Fibroblast of peridontal ligament (primary cell): ENCODE measurements around the gene PDE10A.
"Not testable (repeated sequence)": the region's sequence is repeated elsewhere in the genome, so short reads cannot be mapped to it uniquely, and the experiment has no call there.

ENCODE experiments used
- DNase-seq: peaks from one replicate; pipeline ENCODE4 v3.0.0-alpha.2; 2010; ENCODE audit errors: extremely low read depth

The PDE10A gene

GRCh38 chr6:165586706-165587105 lies 76.3 kb downstream of the PDE10A start:
- DNase-seq: no peak

- no peak for DNase-seq
Measured at GRCh38 chr6:165585060-165585459, 78.0 kb downstream of the PDE10A start.

DNA sequence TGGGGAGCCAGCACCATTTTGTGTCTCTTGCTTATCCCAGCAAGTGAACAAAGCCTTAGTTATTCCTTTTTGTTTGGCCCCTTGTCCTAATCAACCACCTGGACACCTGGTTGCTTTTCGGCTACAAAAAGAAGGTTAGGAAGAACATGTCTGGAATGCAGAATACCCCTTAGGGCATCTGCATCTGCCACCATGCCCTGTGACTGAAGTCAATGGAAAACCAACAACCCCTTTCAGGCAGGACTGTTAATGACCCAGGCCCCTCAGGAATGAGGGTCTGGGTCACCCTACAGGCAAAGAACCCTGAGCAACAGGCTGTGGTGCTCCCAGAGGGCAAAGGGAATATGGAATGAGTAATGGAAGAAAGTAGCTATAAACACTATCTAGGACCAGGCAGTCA lies 78.5 kb downstream of the PDE10A start:
- no peak for DNase-seq

GRCh38 chr6:165581678-165582077 lies 81.4 kb downstream of the PDE10A start:
- DNase-seq: no peak

GRCh38 chr6:165580136-165580535 lies 82.9 kb downstream of the PDE10A start:
- no peak for DNase-seq

DNA sequence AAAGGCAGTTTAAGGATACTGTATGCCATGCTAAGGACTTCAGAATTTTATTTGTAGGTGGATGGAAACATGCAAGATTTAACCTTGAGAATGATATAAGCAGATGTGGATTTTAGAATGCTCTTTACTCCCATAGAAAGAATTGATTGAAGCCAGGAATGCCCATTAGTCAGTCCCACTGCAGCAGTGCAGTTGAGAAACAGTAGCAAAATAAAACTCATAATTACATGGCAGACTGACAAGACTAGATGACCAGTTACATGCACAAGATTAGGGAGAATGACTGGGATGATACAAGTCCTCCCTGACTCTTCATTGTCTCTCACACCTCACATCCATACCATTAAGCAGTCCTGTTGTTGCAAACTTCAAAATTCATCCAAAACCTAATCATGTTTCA lies 83.9 kb downstream of the PDE10A start:
- DNase-seq: no peak

DNA sequence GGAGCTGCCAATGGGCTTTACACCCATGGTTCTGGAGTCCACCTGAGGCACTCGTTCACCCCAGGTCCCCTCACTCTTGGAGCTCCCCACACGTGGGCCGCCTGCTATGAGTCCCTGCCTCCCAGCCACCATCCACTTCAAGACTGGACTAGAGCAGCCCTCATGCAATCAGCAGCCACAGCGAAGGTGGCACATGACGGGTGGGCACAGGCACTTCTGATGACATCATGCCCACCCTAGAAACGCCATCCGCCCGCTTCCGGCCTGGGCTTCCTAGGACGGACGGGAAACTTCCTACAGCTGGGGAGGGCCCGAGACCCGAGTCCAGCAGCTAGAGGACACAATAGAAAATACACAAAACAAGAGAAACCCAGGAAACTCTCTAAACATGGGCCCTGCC lies 85.5 kb downstream of the PDE10A start:
- no peak for DNase-seq

DNA sequence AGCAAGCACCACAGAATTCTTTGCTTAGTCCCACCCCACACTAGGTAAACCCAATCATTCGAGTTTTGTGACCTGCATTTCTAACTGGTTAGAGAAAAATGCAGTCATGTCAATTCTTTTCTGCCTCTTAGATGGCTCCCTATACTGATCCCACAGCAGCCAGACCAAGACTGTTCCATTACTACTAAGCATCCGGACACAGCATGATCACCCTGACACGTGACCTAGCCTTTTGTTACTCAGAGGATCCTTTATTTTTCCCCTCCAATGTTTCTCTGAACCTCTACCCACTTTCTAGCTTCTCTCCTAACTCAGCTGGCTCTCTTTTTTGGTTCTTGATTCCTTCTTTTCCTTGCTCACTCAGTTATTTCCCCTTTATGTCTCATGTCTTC lies 87.9 kb downstream of the PDE10A start:
- DNase-seq: no peak

- no peak for DNase-seq
Measured at GRCh38 chr6:165574220-165575157, 88.6 kb downstream of the PDE10A start.

- no peak for DNase-seq
Measured at GRCh38 chr6:165573671-165574070, 89.4 kb downstream of the PDE10A start.

GRCh38 chr6:165571721-165572132 lies 91.3 kb downstream of the PDE10A start:
- DNase-seq: no peak

- peak; percentile 3 for DNase-seq
Measured at GRCh38 chr6:165571068-165571682, 91.9 kb downstream of the PDE10A start.

GRCh38 chr6:165568326-165568725 lies 94.7 kb downstream of the PDE10A start:
- no peak for DNase-seq

DNA sequence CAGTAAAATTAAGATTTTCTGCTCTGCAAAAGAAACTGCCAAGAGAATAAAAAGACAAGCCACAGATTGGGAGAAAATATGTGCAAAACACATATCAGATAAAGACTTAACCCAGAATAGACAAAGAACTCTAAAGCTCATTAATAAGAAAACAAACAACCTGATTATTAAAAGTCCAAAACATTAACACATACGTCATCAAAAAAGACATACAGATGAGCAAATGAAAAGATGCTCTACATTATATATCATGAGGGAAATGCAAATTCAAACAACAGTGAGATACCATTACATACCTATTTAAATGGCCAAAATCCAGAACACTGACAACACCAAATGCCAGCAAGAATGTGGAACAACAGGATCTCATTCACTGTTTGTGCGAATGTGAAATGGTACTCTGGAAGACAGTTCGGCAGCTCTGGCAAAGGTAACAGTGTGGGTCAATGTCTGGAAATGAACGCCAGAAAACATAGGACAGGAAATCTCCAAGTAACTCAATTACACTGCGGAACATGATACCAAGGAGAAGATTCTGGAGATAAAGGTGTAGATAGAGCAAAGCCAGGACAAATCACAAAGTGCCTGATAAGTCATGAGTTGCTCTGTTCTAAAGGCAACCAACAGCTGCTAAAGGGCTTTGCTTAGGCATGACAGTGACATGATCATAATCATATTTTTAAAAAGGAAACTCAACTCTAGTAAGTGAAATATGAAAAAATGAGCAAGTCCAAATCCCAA lies 96.8 kb downstream of the PDE10A start:
- no peak for DNase-seq

- no peak for DNase-seq
Measured at GRCh38 chr6:165562421-165563090, 100.5 kb downstream of the PDE10A start.

GRCh38 chr6:165559632-165560031 lies 103.4 kb downstream of the PDE10A start:
- no peak for DNase-seq

DNA sequence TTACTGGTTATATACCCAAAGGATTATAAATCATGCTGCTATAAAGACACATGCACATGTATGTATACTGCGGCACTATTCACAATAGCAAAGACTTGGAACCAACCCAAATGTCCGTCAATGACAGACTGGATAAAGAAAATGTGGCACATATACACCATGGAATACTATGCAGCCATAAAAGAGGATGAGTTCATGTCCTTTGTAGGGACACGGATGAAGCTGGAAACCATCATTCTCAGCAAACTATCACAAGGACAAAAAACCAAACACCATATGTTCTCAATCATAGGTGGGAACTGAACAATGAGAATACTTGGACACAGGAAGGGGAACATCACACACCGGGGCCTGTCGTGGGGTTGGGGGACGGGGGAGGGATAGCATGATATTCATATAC lies 104.9 kb downstream of the PDE10A start:
- DNase-seq: not testable (repeated sequence)

DNA sequence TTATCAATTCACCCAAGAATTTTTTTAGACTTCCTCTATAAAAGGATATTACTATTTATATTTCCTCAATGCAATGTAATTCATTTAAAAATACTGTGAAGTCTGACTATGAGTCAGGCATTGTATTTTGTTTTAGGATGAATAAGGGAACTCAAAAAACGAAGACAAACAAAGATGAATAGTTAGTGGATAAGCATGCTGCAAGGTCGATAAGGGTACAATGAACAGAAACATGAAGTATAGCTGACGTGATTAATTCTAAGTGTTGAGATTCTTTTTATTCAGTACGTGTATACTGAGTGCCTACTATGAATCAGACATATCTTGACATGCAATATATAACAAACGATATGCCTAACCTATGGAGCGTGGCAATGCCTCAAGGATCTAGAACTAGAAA lies 105.4 kb downstream of the PDE10A start:
- DNase-seq: no peak

GRCh38 chr6:165556116-165556843 lies 106.8 kb downstream of the PDE10A start:
- DNase-seq: no peak

- DNase-seq: not testable (repeated sequence)
Measured at GRCh38 chr6:165554644-165555043, 108.4 kb downstream of the PDE10A start.

- no peak for DNase-seq
Measured at GRCh38 chr6:165552248-165552736, 110.7 kb downstream of the PDE10A start.
